T-helper 1 cell treated with Interleukin-12 subunit alpha and Interleukin-12 subunit beta and Interleukin-4 antibody, amounts not matched to agents 30 μg/mL and 1 μg/mL, for 36 hours (primary cell): ENCODE measurements around the gene TYW1B.
"Not testable (repeated sequence)": the region's sequence is repeated elsewhere in the genome, so short reads cannot be mapped to it uniquely, and the experiment has no call there.

Source experiments
- H3K27ac Mint-ChIP-seq: one replicate; pipeline ENCODE4 v1.8.0; 2021; ENCODE audit warnings: mild to moderate bottlenecking, mixed read lengths
- H3K27me3 Mint-ChIP-seq: one replicate; pipeline ENCODE4 v1.8.0; 2021; ENCODE audit warnings: low read depth, mixed read lengths
- H3K36me3 Mint-ChIP-seq: one replicate; pipeline ENCODE4 v1.8.0; 2021; ENCODE audit warnings: low read depth, mixed read lengths
- H3K4me1 Mint-ChIP-seq: one replicate; pipeline ENCODE4 v1.8.0; 2021; ENCODE audit warnings: low read depth, mixed read lengths
- H3K4me3 Mint-ChIP-seq: one replicate; pipeline ENCODE4 v1.8.0; 2021; ENCODE audit warnings: mild to moderate bottlenecking, moderate library complexity, mixed read lengths
- H3K9me3 Mint-ChIP-seq: one replicate; pipeline ENCODE4 v1.8.0; 2021; ENCODE audit warnings: mixed read lengths

TYW1B gene

DNA sequence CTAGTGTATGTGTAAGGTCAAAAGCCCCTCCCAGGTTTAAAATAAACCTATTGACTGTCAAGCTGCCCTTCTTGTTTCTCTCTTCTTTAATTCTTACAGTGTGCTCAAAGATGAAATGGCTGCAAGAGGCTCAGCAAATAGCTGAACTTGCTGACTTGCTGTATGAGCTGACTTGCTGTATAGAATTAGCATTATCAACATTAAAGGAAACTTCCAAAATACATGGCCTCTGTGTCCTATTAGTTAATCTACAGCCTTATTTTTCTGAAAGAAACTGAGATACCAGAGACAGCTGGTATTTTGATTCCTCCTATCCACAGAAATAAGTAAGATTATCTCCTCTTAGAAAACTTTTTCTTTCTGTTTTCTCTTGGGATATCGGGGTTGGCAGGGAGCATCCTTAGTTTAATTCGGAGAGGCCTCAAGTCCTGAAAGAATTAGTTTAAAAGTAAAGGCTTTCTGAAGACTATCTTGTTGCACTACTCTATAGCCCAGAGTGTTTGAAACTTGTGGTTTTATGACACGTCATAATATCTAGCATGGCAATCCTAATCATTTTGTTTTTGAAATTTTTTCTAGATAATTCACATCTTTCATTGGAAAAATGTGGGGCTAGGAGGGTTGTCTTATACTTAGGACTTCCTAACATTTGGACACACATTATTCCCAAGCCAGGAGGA lies 119.5 kb downstream of the TYW1B start:
- Mint-ChIP-seq H3K36me3 (peaks cover 29% of the 10 kb centered on the region), H3K9me3 (peaks cover 22% of the 10 kb centered on the region)
- H3K4me3 Mint-ChIP-seq, H3K27ac Mint-ChIP-seq, H3K4me1 Mint-ChIP-seq, H3K27me3 Mint-ChIP-seq: not testable (repeated sequence)

GRCh38 chr7:72706521-72706920 lies 121.5 kb downstream of the TYW1B start:
- Mint-ChIP-seq H3K36me3 (peaks cover 20% of the 10 kb centered on the region), H3K27me3 (no peaks in the 10 kb centered on the region), H3K4me3 (no peak overlapping the region), H3K27ac (no peak overlapping the region), H3K9me3 (peaks cover 22% of the 10 kb centered on the region), H3K4me1 (no peaks in the 10 kb centered on the region)

DNA sequence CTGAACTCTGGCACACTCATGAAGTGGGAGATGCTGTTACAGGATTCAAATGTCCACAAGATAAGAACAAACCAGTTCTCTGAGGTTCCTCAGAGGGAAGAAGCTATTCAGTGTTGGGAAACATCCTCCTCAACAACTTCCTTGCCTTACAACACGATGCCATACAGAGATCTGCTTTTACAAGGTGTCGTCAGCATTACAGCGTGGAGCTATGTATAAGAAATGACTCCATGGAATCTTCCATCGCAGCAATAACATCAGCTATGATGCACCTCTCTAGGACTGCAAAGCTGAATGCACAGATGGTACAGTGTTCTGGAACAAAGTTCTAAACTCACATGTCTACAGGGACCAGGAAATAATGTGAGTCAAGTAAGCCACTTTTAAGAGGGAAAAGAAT lies 122.3 kb downstream of the TYW1B start:
- not testable (repeated sequence) for H3K27me3 Mint-ChIP-seq, H3K27ac Mint-ChIP-seq, H3K4me1 Mint-ChIP-seq, H3K4me3 Mint-ChIP-seq
- Mint-ChIP-seq H3K9me3 (peaks cover 20% of the 10 kb centered on the region), H3K36me3 (peaks cover 18% of the 10 kb centered on the region)

GRCh38 chr7:72704894-72705293 lies 123.1 kb downstream of the TYW1B start:
- no peaks in the 10 kb centered on the region for H3K27me3 Mint-ChIP-seq
- no peak overlapping the region for H3K27ac Mint-ChIP-seq
- no peaks in the 10 kb centered on the region for H3K4me1 Mint-ChIP-seq
- peaks cover 13% of the 10 kb centered on the region for H3K36me3 Mint-ChIP-seq
- no peak overlapping the region for H3K4me3 Mint-ChIP-seq
- peaks cover 12% of the 10 kb centered on the region for H3K9me3 Mint-ChIP-seq

GRCh38 chr7:72700548-72700947 lies 127.5 kb downstream of the TYW1B start:
- not testable (repeated sequence) for H3K27ac Mint-ChIP-seq, H3K9me3 Mint-ChIP-seq, H3K36me3 Mint-ChIP-seq, H3K27me3 Mint-ChIP-seq, H3K4me3 Mint-ChIP-seq, H3K4me1 Mint-ChIP-seq

DNA sequence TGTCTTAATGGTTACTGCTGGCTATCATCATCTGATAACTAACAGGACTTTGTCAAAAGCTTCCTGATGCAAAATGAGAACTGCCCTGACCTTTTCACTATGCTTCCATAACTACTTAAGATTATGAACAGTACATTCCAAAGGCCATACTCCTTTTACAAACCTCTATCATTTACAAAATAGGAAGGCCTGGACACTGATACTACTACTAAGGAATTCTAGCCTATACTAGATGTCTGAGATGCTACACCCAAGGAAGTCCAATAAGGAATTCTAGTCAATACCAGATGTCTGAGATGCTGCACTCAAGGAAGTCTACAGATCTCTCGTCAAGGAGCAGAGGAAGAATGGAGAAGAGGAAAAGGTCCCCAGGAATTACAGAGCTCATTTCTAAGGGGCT lies 130.9 kb downstream of the TYW1B start:
- H3K27me3 Mint-ChIP-seq, H3K4me3 Mint-ChIP-seq, H3K4me1 Mint-ChIP-seq, H3K27ac Mint-ChIP-seq, H3K36me3 Mint-ChIP-seq, H3K9me3 Mint-ChIP-seq: not testable (repeated sequence)

DNA sequence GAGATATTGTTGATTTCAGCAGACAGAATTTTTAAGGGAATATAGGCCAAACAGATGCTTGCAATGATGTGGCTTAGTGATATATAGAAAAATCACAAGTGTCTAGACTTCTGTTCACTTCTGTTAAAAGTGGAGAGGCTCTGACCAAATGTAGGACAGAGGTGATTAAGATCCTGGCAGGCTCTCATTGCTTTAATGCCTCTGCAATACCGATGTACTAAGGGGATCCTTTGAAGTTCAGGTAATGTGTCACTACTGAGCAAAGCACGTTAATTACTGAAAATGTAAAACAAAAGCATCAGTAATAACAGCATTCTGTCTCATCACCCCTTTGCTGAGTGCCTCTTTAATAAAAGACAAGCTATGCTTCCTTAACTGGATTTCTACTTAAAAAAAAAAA lies 131.4 kb downstream of the TYW1B start:
- H3K36me3 Mint-ChIP-seq, H3K4me1 Mint-ChIP-seq, H3K27me3 Mint-ChIP-seq, H3K27ac Mint-ChIP-seq, H3K4me3 Mint-ChIP-seq, H3K9me3 Mint-ChIP-seq: not testable (repeated sequence)

- H3K27ac Mint-ChIP-seq, H3K9me3 Mint-ChIP-seq, H3K36me3 Mint-ChIP-seq, H3K4me3 Mint-ChIP-seq, H3K27me3 Mint-ChIP-seq, H3K4me1 Mint-ChIP-seq: not testable (repeated sequence)
These were observed 132.5 kb downstream of the TYW1B start for GRCh38 chr7:72695482-72695881.

- not testable (repeated sequence) for H3K4me3 Mint-ChIP-seq, H3K27ac Mint-ChIP-seq, H3K9me3 Mint-ChIP-seq, H3K36me3 Mint-ChIP-seq, H3K27me3 Mint-ChIP-seq, H3K4me1 Mint-ChIP-seq
These were observed 136.6 kb downstream of the TYW1B start for GRCh38 chr7:72691442-72691841.

DNA sequence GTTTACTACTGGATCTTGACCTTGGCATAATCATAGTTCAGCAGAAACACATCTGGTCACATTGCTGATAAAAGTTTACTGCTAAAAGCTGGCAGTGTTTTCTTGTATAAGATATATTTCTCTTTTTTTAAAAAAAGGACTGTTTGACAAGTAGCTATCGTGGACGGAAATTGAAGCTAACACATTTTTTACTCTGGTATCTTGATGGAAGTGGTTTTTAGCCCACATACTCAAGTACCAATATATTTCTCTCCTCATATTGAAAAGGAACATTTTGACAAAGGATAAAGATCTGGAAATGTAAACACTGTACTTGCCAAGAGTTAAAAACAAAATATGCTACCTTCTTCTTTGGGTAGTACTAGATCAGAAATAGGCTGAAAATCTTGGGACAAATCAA lies 137.8 kb downstream of the TYW1B start:
- H3K27me3 Mint-ChIP-seq, H3K27ac Mint-ChIP-seq, H3K9me3 Mint-ChIP-seq, H3K4me1 Mint-ChIP-seq, H3K4me3 Mint-ChIP-seq, H3K36me3 Mint-ChIP-seq: not testable (repeated sequence)

DNA sequence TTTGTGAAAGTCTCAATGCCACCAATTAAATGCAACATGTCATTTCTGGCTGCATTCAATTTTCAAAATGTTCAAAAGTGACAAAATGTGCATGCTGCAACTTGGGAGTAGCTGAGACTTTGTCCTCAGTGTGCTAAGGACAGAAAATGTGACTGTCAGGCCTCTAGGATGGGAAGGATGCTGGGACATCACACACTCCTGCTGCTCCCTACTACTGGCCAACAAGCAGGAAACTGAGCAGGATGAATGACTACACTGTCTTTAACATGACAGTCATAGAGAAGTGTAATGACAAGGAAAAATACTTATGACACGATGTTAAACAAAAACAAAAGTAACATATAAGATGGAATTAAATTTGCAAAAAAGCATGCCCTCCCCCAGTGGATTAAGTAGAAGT lies 138.7 kb downstream of the TYW1B start:
- not testable (repeated sequence) for H3K9me3 Mint-ChIP-seq, H3K27ac Mint-ChIP-seq, H3K4me3 Mint-ChIP-seq, H3K36me3 Mint-ChIP-seq, H3K4me1 Mint-ChIP-seq, H3K27me3 Mint-ChIP-seq

GRCh38 chr7:72681211-72681610 lies 146.8 kb downstream of the TYW1B start:
- not testable (repeated sequence) for H3K27me3 Mint-ChIP-seq, H3K9me3 Mint-ChIP-seq, H3K36me3 Mint-ChIP-seq, H3K4me3 Mint-ChIP-seq, H3K27ac Mint-ChIP-seq
- H3K4me1 Mint-ChIP-seq: peaks cover 16% of the 10 kb centered on the region

DNA sequence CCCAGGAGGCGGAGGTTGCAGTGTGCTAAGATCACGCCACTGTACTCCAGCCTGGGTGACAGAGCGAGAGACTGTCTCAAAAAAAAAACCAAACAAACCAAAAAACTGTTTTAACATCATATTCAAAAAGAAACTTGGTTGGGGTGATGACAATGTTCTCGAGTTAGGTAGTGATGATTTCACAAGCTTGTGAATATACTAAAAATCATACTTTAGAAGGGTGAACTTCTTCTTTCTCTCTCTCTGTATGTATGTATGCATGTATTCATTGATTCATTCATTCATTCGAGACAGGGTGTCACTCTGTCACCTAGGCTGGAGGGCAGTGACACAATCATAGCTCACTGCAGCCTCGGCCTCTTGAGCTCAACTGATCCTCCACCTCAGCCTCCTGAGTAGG lies 151.1 kb downstream of the TYW1B start:
- not testable (repeated sequence) for H3K4me3 Mint-ChIP-seq, H3K36me3 Mint-ChIP-seq, H3K9me3 Mint-ChIP-seq, H3K27ac Mint-ChIP-seq, H3K4me1 Mint-ChIP-seq, H3K27me3 Mint-ChIP-seq

DNA sequence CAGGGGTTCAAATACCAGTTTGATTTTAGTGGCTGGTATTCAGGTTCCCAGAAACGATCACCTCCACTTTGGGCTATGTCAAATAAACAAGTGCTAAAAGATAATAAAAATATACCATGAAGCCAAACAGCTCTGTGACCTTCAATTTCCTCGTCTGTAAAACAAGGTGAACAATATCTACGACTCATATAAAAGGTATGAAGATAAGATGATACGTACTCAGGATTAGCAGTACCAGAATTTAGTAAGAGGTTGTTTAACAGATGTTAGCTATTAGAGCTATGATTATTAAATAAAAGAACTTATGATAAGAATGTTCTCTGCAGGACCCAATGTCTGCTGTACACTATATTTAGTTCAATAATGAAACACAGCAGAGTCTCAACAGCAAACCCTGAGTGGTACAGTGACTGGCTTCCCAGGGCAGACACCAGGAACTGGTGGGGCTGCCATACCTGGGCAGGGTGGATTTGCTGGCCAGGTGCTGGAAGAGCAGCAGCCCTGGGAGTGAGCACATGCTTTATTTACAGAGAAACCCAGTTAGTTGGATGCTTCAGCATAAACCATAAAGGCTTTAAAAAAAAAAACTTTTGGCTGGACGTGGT lies 151.8 kb downstream of the TYW1B start:
- H3K36me3 Mint-ChIP-seq, H3K9me3 Mint-ChIP-seq, H3K27me3 Mint-ChIP-seq, H3K4me3 Mint-ChIP-seq, H3K4me1 Mint-ChIP-seq, H3K27ac Mint-ChIP-seq: not testable (repeated sequence)

DNA sequence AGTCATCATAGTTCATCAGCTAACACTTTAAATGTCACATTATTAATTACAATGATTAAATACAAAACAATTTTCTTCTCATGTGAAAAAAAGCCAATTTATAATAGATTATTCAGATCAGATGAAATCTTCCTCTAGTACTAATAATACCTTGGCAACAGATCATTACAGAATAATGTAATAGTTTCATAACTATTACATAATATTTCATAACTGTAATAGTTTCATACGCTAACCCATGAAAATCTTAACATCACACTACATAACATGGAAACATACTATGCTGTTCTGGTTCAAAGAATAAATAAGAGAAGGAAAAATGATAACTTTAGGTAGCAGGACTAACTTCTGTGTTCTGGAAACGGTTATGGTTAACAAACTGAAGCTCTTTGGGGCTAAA lies 152.3 kb downstream of the TYW1B start:
- not testable (repeated sequence) for H3K36me3 Mint-ChIP-seq

DNA sequence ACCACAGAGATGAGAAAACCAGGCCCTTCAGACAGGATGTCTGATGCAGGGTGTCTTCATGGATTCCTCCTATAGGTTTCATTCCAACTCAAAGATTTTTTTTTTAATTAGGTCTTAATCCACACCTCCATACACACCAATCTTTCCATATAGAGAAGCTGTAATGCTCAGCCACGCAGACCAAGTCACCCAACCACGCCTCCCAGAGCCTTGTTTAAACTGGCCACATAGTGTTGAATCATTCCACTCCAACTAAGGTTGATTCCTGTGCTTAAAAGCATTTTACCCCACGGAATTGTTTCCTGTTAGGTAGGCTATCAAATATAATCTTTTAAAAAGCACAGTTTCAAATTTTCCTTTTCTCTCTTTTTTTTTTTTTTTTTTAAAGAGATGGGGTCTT lies 153.6 kb downstream of the TYW1B start:
- peaks cover 2% of the 10 kb centered on the region for H3K4me1 Mint-ChIP-seq
- no peaks in the 10 kb centered on the region for H3K36me3 Mint-ChIP-seq
- H3K9me3 Mint-ChIP-seq: no peaks in the 10 kb centered on the region
- no peak overlapping the region for H3K27ac Mint-ChIP-seq
- H3K27me3 Mint-ChIP-seq: no peaks in the 10 kb centered on the region
- H3K4me3 Mint-ChIP-seq: no peak overlapping the region

More for the DNA sequence above, 152.3 kb downstream of the TYW1B start:
- not testable (repeated sequence) for H3K27me3 Mint-ChIP-seq, H3K4me1 Mint-ChIP-seq, H3K4me3 Mint-ChIP-seq, H3K9me3 Mint-ChIP-seq, H3K27ac Mint-ChIP-seq
